K562 (cell line): ENCODE measurements around the gene CELA3A. TPM values are rescaled to one million over a fixed set of nuclear protein-coding genes. Genes with fewer than 3 reads are reported as not detected.
A peak's percentile ranks its signal among the peaks of the same experiment; 100 is the strongest.

Experiments
- BHLHE40 ChIP-seq: IDR thresholded peaks from 2 replicates; pipeline ENCODE4 v1.6.1; 2011; ENCODE audit warnings: low read length, improper control_type of control experiment
- DNMT1 ChIP-seq: fragments of 450-650 bp; IDR thresholded peaks from 2 replicates; pipeline ENCODE4 v1.6.1; 2016; ENCODE audit warnings: antibody characterized with exemption, mild to moderate bottlenecking
- HCFC1 ChIP-seq: IDR thresholded peaks from 2 replicates; pipeline ENCODE4 v1.6.1; 2012; ENCODE audit warnings: low read depth, low read length, improper control_type of control experiment
- HMG20A ChIP-seq: fragments of 450-650 bp; formaldehyde crosslinking; conservative IDR thresholded peaks from 2 replicates; pipeline ENCODE4 v1.4.0; 2020; ENCODE audit warnings: mild to moderate bottlenecking, mixed read lengths
- KDM1A ChIP-seq, 2 experiments: fragments of 450-650 bp; IDR thresholded peaks; 2 replicates each; pipeline ENCODE4 v1.6.1; 2016; ENCODE audit warnings: mild to moderate bottlenecking in 2 of 2
- L3MBTL2 ChIP-seq: fragments of 450-650 bp; IDR thresholded peaks from 2 replicates; pipeline ENCODE4 v1.6.1; 2016; ENCODE audit warnings: mild to moderate bottlenecking, moderate library complexity
- MCM2 ChIP-seq: fragments of 450-650 bp; IDR thresholded peaks from 2 replicates; pipeline ENCODE4 v1.6.1; 2017; ENCODE audit warnings: low read depth, mild to moderate bottlenecking
- MYC ChIP-seq, 2 experiments: fragments of 250-450 bp in 1 of 2; sonication (Bioruptor Pico) in 1 of 2; IDR thresholded peaks; 2 replicates each; pipeline versions ENCODE4 v1.5.1 to v1.6.1; 2012 to 2021; ENCODE audit warnings: low read depth in 2 of 2, borderline replicate concordance in 1 of 2, improper control_type of control experiment in 1 of 2, low read length in 1 of 2, mild to moderate bottlenecking in 1 of 2, moderate library complexity in 1 of 2
- MYNN ChIP-seq, 2 experiments: sonication (generic); formaldehyde crosslinking in 1 of 2; IDR thresholded peaks; 2 replicates each; pipeline versions ENCODE4 v1.5.0 to v1.6.1; 2016 to 2020; ENCODE audit warnings: antibody characterized with exemption in 1 of 2, missing genetic modification reagents in 1 of 2
- NFE2 ChIP-seq: IDR thresholded peaks from 2 replicates; pipeline ENCODE4 v1.6.1; 2014; ENCODE audit warnings: antibody characterized with exemption, low read depth
- NFIX ChIP-seq: fragments of 250-450 bp; sonication (Bioruptor Pico); IDR thresholded peaks from 2 replicates; pipeline ENCODE4 v1.4.0; 2020; ENCODE audit warnings: low read depth, mild to moderate bottlenecking, moderate library complexity
- SMAD1 ChIP-seq: fragments of 150-350 bp; IDR thresholded peaks from 2 replicates; pipeline ENCODE4 v1.6.1; 2014; ENCODE audit warnings: low read length, low read depth; ENCODE audit not compliant: partially characterized antibody
- SMAD4 ChIP-seq: fragments of 250-450 bp; sonication (Bioruptor Pico); conservative IDR thresholded peaks from 2 replicates; pipeline ENCODE4 v1.8.0; 2021; ENCODE audit warnings: inconsistent platforms, mild to moderate bottlenecking, moderate library complexity
- SMC3 ChIP-seq: conservative IDR thresholded peaks from 2 replicates; pipeline ENCODE4 v1.6.1; 2011; ENCODE audit warnings: low read depth, low read length, improper control_type of control experiment; ENCODE audit not compliant: insufficient read depth
- SP2 ChIP-seq: IDR thresholded peaks from 2 replicates; pipeline ENCODE4 v1.6.1; 2011; ENCODE audit warnings: mild to moderate bottlenecking, low read depth, low read length, moderate library complexity; ENCODE audit not compliant: poor library complexity, severe bottlenecking; ENCODE audit errors: extremely low read depth
- TCF3 ChIP-seq: sonication (generic); formaldehyde crosslinking; IDR thresholded peaks from 2 replicates; pipeline ENCODE4 v1.4.0; 2020; ENCODE audit warnings: mild to moderate bottlenecking, missing genetic modification reagents
- THRB ChIP-seq: fragments of 450-650 bp; formaldehyde crosslinking; conservative IDR thresholded peaks from 2 replicates; pipeline ENCODE4 v1.4.0; 2022; ENCODE audit warnings: mild to moderate bottlenecking, missing genetic modification characterization
- YY1 ChIP-seq, 3 experiments: IDR thresholded peaks; 2 replicates each; pipeline ENCODE4 v1.6.1; 2011; ENCODE audit warnings: low read length in 2 of 3, mild to moderate bottlenecking in 2 of 3, moderate library complexity in 2 of 3, borderline replicate concordance in 1 of 3, control low read depth in 1 of 3, low read depth in 1 of 3; ENCODE audit not compliant: insufficient read depth in 3 of 3, insufficient replicate concordance in 2 of 3, control insufficient read depth in 1 of 3, insufficient read length in 1 of 3; ENCODE audit errors: extremely low read depth in 1 of 3
- ZC3H4 ChIP-seq: sonication (generic); formaldehyde crosslinking; IDR thresholded peaks from 2 replicates; pipeline ENCODE4 v1.9.0; 2021; ENCODE audit warnings: missing genetic modification reagents, borderline replicate concordance
- ZKSCAN1 ChIP-seq: fragments of 150-350 bp; IDR thresholded peaks from 2 replicates; pipeline ENCODE4 v1.6.1; 2016; ENCODE audit warnings: low read depth, low read length
- polyA plus RNA-seq, 8 experiments: library from polyadenylated mRNA; depleted of rRNA in 4 of 8; stranded (reverse) in 5 of 8; unstranded in 3 of 8; fragments of >200 nt; fragmentation: Nextera tagmentation in 2 of 8; fragmentation: Illumina TruSeq in 1 of 8; extraction: Ambion mirVana in 2 of 8; extraction: Trizol in 1 of 8; gene quantifications; 2 replicates each; pipeline versions ENCODE4 v1.2.1 to v1.2.3, GENCODE V29; 2011 to 2014; ENCODE audit warnings: inconsistent platforms in 1 of 8, missing spikeins in 1 of 8
- total RNA-seq, 7 experiments: library from RNA; depleted of rRNA in 6 of 7; stranded (reverse); fragments of >200 nt in 6 of 7; fragmentation: Illumina TruSeq in 2 of 7; extraction: Trizol in 2 of 7; gene quantifications; 2 replicates each; pipeline versions ENCODE4 v1.2.1 to v1.2.3, GENCODE V29; 2011 to 2021; ENCODE audit warnings: low replicate concordance in 1 of 7
- TF ChIP-seq, protein P1 (sequence below): fragments of 450-650 bp; conservative IDR thresholded peaks from 2 replicates; pipeline ENCODE4 v1.6.1; 2016; ENCODE audit warnings: missing genetic modification characterization, low read depth, mild to moderate bottlenecking, control low read depth, missing compliant biosample characterization
- TF ChIP-seq, protein P2 (sequence below): fragments of 250-450 bp; sonication (Bioruptor Pico); IDR thresholded peaks from 2 replicates; pipeline ENCODE4 v1.8.0; 2022; ENCODE audit warnings: inconsistent platforms

Gene CELA3A
- total and polyA plus RNA-seq, 9 of the 15 experiments (the other 6 are each of a cell fraction or from before 2014, with no cell fraction given) = 5.4 TPM; not detected in 8

DNA sequence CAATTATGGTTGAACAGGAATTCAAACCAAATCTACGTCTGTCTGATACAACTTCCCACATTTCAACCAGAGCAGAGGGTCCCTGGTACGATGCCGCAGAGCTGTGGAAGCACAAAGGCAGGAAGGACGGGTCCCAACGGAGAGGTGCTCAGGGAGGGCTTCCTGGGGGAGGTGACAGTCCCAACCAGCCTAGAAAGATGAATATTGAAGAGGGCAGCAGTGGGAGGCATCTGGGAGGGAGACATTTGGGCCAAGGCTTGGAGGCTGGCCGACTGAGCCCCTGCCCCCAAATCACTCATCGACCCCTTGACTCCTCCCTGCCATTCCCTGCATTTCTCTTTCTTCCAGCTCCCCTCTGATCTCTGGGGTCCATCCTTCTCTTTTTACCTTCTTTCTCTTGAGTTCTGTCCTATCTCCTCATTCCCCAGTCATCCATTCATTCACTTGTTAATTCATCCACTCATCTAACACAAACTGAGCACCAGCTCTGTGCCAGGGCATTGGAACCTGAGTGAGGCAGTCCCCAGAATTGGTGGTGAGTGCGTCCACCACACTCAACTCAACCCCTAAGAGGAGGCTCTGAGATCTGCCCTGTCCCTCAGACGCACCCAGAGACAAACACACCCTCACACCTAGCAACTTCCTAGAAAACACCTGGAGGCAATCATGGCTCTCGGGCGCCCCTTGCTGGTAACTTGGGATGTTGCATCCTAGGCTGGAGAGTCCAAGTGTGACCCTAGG lies 37.8 kb upstream of the CELA3A start (continued):
- peak; percentile 34; the same call in 1 of the 2 replicates for TF ChIP-seq HCFC1
- TF ChIP-seq NFE2 = no peak
- no peak for TF ChIP-seq ZKSCAN1
- TF ChIP-seq, protein P1, sequence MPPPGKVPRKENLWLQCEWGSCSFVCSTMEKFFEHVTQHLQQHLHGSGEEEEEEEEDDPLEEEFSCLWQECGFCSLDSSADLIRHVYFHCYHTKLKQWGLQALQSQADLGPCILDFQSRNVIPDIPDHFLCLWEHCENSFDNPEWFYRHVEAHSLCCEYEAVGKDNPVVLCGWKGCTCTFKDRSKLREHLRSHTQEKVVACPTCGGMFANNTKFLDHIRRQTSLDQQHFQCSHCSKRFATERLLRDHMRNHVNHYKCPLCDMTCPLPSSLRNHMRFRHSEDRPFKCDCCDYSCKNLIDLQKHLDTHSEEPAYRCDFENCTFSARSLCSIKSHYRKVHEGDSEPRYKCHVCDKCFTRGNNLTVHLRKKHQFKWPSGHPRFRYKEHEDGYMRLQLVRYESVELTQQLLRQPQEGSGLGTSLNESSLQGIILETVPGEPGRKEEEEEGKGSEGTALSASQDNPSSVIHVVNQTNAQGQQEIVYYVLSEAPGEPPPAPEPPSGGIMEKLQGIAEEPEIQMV (tag) = no peak
- 0 out of 2 replicates have a peak, but pooled peaks have one; percentile 11 for TF ChIP-seq THRB (CRISPR knock-in tag)
- TF ChIP-seq YY1 (IDR thresholded peaks at IDR 0.05; ENCODE audit: borderline replicate concordance in 1 of 3, control insufficient read depth in 1 of 3, extremely low read depth in 1 of 3, insufficient read depth in 3 of 3, insufficient read length in 1 of 3, insufficient replicate concordance in 2 of 3, low read depth in 1 of 3, low read length in 2 of 3) = peak in 1 of 3 experiments; percentile 39
- no peak for TF ChIP-seq SMAD1
- TF ChIP-seq TCF3 (CRISPR knock-in tag) = peak; percentile 37; the same call in 1 of the 2 replicates
- TF ChIP-seq, protein P2, sequence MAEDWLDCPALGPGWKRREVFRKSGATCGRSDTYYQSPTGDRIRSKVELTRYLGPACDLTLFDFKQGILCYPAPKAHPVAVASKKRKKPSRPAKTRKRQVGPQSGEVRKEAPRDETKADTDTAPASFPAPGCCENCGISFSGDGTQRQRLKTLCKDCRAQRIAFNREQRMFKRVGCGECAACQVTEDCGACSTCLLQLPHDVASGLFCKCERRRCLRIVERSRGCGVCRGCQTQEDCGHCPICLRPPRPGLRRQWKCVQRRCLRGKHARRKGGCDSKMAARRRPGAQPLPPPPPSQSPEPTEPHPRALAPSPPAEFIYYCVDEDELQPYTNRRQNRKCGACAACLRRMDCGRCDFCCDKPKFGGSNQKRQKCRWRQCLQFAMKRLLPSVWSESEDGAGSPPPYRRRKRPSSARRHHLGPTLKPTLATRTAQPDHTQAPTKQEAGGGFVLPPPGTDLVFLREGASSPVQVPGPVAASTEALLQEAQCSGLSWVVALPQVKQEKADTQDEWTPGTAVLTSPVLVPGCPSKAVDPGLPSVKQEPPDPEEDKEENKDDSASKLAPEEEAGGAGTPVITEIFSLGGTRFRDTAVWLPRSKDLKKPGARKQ = no peak
- TF ChIP-seq HMG20A (CRISPR knock-in tag) = no peak
- TF ChIP-seq L3MBTL2 = peak; percentile 73
- TF ChIP-seq MYC (IDR thresholded peaks at IDR 0.05; ENCODE audit: low read depth, low read length) = peak; percentile 50; the same call in 1 of the 2 replicates
- no peak for TF ChIP-seq MYC (CRISPR knock-in tag; IDR thresholded peaks at IDR 0.05; ENCODE audit: borderline replicate concordance, low read depth)
- peak; percentile 39; the same call in 1 of the 2 replicates for TF ChIP-seq DNMT1
- 0 out of 2 replicates have a peak, but pooled peaks have one; percentile 34 for TF ChIP-seq SMAD4 (CRISPR knock-in tag)
- peak in 1 of 2 experiments; percentile 33; a peak in 2 of 4 replicates for TF ChIP-seq KDM1A (IDR thresholded peaks at IDR 0.05)
- TF ChIP-seq SMC3 = peak; percentile 98
- no peak for TF ChIP-seq NFIX
- TF ChIP-seq SP2 = no peak
- TF ChIP-seq MYNN (IDR thresholded peaks at IDR 0.05) = peak; percentile 63; the same call in 1 of the 2 replicates
- no peak for TF ChIP-seq MYNN (CRISPR knock-in tag; IDR thresholded peaks at IDR 0.05)
- TF ChIP-seq ZC3H4 (CRISPR knock-in tag) = no peak
- no peak for TF ChIP-seq MCM2
- peak; percentile 59; the same call in 1 of the 2 replicates for TF ChIP-seq BHLHE40
